Hypothalamus (tissue), 51 donors: Measurements from ENCODE around the gene EVX1.

Source experiments
- DNase-seq, 51 donors: peaks; one replicate each; lab custom pipeline; 2025; lab: John Stamatoyannopoulos, UW

Gene EVX1

DNA sequence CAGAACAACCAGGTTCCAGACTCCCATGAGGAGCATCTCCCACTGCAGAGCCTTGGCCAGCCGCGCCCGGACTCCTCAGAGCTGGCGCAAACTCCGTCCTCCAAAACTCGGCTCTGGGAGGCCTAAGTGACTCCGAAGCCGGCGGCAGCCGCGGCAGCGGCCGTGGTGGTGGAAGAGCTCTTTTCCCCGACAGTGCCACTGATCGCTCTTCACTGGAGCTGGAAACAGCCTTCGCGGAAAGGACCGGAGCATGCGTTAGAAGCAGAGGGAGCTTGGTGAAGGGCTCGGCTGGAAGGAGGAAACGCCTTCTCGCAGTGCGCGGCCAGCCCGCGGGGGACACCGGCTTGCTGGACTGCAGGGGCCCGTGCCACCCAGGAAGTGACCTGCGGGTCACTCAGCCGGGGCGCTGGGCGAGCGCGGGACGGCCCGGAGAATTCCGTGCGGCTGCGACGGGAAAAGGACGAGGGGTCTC lies 37.7 kb upstream of the EVX1 start:
- no peak for DNase-seq

DNA sequence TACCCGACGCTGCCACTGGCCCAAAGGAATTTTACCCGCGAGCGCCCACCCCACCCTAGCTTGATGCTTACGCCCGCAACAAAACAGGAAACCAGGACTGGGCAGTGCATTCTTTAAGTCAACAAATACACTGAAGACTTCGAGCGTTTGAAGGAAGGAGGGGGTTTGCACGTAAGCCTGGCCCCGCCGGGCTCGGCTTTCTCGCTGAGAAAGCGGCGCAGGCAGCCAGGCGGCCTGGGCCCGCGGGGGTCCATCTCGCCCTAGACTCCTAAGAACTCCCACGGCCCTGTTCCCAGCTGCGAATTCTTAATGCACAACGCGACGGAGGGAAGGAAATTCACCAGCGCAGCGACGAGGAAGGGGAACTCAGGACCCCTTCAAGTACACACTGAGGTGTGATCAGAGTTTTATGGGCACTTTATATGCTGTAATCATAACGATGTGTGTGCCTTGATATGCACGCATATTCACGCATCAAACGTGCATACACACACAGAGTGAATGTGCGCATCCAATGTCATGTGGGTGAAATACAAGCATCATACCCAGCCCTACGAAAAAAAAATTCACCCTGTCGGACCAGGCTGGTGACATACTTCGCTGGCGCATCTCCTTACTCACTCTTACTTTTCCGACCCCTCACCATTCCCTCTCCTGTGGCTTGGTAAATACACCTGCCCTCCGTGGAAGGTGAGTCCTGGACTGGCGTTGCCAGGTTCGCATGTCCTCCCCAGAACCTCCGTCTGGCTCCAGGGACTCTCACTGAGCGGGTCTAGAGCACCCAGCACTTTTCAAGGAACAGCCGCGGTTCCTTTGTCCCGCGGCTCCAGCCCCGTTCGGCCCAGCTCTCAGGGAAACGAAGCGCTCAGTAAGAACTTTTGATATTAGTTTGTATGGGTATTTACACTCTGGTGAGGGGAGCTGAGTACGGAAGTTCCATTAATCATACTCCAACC lies 37.0 kb upstream of the EVX1 start:
- no peak for DNase-seq

DNA sequence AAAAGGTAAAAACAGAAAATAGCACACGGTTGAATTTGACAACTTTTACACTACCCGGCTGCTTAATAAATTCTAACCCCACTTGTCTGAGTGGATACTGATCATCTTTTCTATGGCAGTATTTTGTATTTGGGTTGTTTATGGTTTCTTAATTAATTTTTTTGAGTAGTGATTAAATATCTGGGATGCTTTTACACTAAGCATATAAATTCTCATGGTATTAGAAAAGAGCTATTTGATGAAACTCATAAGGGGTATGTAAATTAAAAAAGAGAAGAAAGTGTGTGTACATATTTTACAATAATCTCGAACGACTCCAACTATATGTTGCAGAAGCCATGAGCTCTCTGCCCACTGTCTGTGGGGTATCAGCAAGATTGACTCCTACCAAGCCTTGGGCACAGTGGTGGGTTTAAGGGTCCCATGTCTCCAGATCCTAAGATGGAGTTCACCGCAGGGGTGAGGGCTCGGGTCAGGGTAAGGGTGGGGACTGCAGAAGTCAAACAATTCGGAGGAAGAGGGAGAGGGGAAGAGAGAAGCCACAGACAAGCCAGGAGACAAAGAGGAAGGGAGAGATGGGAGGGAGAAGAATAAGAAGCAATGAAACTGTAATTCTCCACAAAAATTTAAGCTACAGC lies 35.1 kb upstream of the EVX1 start:
- DNase-seq = no peak

DNA sequence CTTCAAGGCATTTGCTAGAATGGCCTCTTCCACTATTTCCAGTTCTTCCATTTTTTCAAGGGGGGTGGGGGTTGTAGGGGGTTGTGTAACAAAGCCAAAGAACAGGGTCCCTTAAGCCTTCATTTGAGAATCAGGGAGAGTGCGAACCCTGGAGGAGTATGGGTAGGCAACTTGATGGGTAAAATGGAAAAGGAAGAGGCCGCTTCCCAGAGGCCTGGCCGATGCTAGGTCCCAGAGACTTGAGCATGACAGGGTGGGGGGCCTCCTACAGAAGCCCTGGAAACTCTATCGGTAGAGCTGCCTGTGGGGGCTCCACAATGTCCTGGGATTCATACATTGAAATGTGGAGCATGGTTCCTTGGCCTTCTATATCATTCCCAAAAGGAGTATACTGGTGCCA lies 33.6 kb upstream of the EVX1 start:
- no peak for DNase-seq

DNA sequence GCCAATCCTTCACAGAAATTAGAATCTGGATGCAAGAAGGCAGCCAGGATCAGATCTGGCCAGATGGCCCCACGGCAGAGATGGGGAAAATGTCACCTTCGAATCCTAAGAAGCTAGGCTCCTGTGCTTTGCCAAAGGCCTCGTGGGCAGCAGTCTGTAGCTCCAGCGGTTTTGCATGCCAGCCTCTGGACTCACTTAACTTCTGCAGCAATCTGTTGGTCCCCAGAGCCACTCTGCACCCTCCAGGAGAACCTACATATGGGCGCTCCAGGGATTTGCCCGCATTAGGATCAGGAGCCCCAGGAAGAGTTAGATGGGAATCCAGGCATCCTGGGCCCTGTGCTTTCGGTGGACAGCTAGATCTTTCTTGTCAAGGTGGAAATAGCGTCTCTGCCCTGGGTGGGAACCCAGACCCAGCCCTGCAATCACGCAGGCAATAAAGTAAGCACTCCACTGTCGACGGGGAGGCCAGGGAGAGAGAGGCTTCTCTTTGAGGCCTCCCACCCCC lies 32.6 kb upstream of the EVX1 start:
- no peak for DNase-seq

DNA sequence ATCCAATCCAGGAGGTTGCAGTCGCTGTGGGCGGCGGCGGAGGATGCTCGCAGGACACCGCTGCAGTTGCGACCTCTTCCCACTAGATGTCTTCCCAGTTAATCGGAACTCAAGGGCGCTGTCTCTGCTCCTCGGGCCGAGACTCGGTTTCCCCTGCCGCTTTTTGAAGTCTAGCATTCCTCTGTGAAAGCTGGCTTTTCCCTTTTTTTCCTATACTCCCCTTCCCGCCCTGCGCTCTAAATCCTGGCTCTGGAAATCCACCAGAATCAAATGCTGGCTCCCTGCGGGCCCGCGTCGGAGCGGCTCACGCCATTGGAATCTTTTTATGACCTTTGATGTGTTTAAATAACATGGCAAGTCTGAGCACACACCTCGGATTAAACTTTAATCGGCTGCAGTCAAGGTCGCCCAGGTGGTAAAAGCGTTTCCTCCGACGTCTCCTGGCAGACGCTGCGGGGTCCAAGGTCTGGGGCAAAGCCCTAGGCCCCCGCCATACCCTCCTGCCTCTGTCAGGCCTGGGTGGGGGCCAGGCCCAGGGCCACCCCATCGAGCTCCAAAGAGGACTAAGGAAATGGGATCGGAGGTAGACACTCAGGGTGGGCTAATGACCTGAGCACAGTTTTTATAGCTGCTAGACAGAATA lies 32.0 kb upstream of the EVX1 start:
- DNase-seq = peak in 10 of 51 donors; percentile 4 to 39 (median 10)

DNA sequence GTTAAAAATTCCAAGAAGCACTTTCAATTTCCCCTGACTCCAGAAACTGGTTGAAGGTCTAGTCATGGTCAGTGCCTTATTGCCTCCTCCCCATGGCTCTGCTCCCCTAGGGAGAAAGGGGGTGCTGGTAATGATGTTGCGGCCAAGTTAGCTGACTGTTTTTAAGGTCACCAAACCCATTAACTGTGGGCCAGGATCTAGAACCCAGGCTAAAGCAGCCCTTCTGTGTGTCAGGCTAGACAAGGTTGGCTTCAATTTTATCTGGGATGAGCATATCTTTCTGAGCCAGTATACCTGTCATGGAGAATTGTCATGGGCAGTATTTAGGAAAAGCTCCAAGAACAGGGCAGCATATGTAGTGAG lies 31.5 kb upstream of the EVX1 start:
- DNase-seq = no peak

DNA sequence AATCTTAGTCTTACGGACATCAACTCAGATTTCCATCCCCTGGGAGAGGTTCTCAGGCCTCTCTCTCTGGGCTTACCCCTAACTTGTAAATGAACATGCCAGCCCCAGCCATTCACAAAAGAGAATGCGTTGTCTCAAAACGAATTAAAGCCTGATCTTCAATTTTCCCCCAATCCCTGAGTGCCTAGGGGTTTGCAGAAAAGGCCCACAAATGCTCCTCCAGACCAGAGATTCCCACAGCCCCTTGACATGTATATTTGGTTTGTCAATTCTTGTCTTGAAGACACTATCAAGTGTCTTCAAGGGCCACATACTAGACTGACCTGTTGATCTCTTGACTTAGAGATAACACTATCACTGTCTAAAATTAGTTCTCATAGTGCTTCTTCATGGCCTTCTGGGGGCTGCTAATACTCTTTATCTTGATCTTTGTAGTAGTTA lies 30.8 kb upstream of the EVX1 start:
- DNase-seq = no peak

DNA sequence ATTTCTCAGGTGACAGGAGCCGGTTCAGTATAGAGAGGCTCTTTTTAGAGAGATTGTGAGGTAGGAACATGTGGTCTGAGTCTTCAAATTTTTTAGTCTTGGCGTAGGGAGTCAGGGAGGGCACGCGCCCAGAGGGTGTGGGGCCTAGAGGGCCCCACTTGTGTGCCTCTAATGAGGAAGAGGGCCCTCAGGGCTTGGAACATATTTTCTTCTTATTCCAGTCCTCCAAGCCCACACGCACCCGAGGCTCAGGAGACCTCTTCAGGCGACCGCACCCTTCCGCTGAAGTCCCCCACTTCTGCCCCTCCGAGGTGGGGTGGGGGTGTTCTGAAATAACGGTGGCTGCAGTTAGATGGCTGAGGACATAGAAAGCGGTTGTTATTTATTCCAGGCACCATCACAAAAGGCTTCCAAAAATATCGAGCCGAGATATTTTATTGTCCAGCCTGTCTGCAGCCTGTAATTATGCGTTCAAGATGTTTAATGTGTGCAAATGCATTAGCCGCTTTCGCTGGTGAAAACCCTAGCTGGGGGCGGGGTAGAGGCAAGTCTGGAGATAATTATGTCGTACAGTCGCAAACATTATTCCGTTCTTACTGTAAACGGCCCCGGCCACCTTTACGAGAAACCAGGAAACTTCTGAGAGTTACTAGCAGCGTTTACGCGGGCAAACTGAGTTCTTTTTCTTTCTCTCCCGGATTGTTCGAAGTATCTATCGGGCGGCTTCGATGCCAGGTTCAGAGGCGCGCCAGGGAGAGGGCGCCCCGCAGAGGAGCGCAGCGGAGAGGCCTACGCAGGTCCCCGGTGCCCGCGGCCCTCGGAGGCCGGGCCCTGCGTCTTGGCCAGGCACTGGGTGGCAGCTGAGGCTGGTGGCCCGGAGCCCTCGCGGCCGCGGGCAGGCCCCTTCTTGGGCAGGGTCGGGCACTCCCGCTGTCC lies 29.8 kb upstream of the EVX1 start:
- no peak for DNase-seq

DNA sequence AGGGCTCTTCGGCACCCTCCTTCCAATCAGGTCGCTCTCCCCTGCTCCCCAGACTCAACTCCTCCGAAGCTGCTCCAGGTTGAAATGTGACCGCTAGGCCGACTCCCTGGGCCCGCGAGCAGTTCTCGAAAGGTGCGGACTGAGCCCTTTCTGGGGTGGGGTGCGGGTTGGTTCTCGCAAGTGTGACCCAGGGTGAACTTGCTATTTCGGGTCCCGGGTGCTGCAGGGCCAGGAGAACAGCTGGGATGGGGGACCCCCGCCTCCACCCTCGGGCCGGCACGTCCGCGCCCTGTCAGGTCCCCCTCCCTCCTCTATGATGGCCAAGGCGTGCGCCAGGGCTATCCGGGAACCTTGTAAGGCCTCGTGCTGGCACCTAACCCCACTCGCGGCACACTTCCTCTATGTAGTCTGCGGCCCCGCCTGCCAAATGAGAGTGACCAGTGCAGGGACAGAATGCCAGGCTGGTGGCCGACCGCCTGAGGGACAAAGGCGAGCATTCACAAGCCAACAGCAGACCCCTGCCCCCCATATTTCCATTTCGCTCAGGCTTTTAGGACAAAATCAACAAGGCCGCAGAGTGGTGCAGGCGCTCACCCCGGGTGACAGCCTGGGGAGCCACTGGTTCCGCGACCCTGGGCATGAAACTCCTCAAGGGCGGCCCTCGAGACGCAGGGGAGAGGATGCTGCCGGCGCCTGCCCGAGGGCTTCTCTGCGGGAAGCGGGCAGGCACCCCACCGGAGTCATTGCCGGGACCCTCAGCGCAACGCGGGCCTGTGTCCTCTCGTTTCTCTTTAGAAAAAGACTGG lies 29.0 kb upstream of the EVX1 start:
- DNase-seq = no peak

DNA sequence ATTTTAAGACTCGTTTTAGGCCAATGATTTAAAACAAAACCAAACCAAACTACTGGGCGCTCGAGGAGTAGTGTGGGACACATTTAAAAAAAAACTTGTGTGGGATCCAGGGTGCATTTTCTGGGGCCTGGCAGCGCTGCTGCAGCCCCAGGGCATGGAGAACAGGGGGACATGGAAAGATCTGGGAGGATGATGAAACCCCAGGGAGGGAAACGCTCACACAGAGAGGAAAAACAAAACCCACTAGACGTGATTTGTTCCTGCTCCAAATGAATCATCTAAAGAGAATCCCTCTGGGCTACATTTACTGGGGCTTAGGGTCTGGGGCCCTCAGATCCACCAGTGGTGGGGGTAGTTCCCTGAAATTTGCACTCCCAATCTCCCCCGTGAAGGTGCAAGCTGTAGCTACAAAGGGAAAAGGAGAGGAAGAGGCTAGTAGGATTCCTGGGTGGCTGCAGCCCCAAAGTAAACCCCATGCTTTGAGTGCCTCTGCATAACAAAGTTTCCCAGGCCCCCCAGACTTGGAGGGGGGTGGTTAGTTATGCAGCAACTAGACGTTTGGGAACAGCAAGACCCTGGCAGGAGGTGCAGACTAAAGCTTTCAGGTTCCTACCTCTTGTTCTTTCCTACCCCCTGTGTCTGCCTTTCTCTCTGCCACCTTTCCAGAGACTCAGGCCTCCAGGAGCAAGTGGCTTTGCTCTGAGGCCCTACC lies 28.2 kb upstream of the EVX1 start:
- no peak for DNase-seq

DNA sequence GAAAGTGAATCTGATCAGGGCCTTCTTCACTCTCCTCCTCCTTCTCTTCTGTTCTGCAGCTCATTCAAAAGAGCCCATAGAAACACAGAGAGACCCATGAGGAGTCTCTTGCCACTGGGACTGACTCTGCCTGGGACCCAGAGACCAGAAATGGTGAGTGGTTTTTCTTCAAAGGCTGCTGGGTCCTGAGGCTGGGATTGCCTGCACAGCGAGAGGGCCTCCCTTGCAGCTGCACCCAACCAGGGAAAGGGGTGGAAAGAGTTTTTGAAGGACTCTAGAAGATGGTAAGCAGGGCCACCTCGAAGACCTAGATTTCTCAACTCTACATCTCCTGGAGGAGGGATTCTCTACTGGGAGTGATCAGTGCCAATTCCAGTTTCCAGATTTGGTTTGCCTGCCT lies 27.2 kb upstream of the EVX1 start:
- DNase-seq = no peak

DNA sequence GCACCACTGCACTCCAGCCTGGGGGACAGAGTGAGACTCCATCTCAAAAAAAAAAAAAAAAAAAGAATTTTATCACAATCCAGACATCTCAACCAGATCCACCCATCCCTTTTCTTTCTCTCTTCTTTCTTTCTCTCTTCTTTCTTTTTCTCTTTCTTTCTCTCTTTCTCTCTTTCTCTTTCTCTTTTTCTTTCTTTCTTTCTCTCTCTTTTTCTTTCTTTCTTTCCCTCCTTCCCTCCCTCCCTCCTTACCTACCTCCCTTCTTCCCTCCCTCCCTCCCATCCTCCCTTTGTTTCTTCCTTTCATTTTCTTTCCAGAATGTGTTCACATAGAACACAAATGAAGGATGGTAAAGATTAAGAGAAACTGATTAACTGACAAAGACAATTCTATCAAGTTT lies 24.7 kb upstream of the EVX1 start:
- DNase-seq = no peak

DNA sequence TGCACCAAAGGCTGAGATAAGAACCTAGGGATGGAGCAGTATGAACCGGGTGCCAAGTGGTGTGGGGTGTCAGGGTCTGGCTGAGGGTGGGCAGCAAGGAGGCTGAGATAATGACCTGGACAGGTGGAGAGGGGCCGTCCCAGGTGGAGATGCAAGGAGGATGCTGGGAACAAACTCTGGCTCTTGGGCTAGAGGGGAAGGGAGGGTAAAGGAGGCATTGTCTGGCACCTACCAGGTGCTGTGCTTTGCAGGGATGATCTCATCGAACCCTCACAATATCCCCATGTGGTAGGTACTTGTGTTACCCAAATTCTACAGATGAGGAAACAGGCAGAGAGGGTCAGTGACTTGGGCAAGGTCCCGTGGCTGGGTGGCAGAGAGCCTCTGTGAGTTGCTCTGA lies 22.8 kb upstream of the EVX1 start:
- no peak for DNase-seq

DNA sequence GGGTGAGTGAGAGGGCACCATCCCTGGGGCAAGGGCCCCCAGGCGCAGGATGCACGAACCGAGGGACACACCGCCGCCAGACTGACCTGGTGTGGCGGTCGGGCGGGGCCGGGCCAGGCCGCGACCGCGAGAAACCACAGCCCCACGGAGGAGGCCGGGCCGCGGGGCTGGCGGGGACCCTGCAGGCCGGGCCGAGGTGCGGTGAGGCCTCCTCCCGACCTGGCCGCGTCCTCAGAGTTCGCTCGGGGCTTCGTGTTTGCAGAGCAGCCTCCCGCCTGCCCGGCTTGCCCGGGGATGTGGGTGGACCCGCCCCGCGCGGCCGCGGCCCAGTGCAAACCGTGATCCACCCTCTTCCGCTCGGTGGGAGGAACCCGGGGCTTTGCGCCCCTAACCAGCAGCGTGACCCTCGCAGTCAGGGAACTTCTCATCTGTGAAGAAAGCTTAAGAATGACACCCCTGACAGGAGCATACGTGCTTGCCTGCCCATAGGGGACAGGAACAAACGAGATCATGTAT lies 22.1 kb upstream of the EVX1 start:
- DNase-seq = no peak

DNA sequence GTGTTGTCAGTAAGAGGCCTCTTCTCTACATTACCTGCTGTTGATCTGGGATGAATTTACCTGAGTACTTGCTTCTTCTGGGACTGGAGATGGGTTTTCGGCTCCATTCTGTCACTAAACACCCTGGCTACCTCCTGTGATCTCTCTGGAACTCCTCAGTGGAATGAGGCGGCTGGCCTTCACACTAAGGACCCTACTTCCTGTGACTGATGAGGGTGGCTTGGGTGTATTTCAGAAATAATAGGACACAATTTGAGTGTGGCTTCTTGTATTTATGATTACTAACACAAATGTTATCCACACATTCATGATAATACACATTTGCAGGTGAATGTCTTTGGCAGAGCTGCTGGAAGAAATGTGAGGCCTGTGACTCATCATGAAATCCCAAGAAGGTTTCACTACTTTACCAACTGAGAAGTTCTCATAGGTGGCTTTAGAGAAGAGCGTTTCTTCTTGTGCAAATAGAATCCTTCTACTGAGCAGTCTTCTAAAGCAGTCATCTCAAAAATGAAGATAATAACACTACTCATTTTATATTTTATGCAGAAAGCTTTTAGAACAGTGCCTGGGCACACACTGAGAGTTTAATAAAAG lies 21.3 kb upstream of the EVX1 start:
- no peak for DNase-seq

DNA sequence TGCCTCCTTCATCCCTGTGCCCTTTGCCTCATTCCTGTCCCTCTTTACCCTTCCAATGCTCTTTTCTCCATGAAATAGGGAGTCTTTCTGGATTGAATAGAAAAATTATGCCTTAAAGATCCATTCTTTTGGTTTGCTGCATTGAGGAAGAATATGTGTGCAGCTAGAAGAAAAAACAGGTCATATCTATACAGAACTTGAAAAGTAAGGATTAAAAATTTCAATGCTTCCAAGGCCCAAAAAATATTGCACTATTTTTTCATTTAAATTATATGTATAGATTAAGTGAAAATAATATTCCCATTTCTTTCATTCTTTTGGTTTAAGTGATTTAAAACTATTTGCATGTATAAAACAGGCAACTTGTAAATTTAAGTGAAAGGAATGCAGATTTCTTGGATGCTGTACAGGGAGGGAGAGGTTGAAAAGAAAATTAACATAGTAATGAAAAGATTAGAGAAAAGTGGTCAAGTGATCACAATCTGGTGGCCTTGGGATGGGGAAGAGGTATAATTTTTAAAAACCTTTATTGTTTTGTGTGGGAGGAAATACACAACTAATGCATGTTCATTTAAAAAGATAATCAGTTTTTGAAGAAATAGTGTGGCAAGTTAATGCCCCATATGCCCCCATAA lies 18.5 kb upstream of the EVX1 start:
- DNase-seq = no peak
